ENCODE measurements around the gene HRG. TPM values are rescaled to one million over a fixed set of nuclear protein-coding genes. Genes with fewer than 3 reads are reported as not detected.

HRG gene
- total RNA-seq, 1 experiment from 2014 or later: not detected

GRCh38 chr3:186625600-186626042 lies 40.2 kb upstream of the HRG start:
- POLR2A ChIA-PET (ENCODE audit: low non-redundant PET): no interaction called here
- Histone ChIP-seq H3K36me3 (ENCODE audit: insufficient read depth, low read length, poor library complexity, severe bottlenecking) (no peaks in the 10 kb centered on the region), H3K27me3 (replicated peaks; ENCODE audit: insufficient read depth, low read depth, low read length, poor library complexity) (peaks cover 3% of the 10 kb centered on the region), H3K27ac (ENCODE audit: low read depth, low read length, poor library complexity, severe bottlenecking) (no peak overlapping the region), H3K4me1 (ENCODE audit: insufficient read depth, low read length, poor library complexity, severe bottlenecking) (no peaks in the 10 kb centered on the region), H3K9me3 (ENCODE audit: low read depth, low read length, poor library complexity, severe bottlenecking) (no peaks in the 10 kb centered on the region), H3K4me3 (ENCODE audit: low read depth, low read length, poor library complexity, severe bottlenecking) (no peak overlapping the region)
- DNase-seq (ENCODE audit: low spot score): no peak
- CTCF ChIA-PET: interaction anchor here (2.0 to 2.9 kb wide), 2 partner anchors 9 to 11 kb away, joined by 7 to 9 read pairs; no protein-coding TSS in a partner anchor
- no TSS peak for BruUV-seq (replicated peaks)
- TF ChIP-seq EZH2 (IDR thresholded peaks at IDR 0.05; ENCODE audit: borderline replicate concordance, low read depth, low read length, poor library complexity, severe bottlenecking): no peak
- TF ChIP-seq, protein P1, sequence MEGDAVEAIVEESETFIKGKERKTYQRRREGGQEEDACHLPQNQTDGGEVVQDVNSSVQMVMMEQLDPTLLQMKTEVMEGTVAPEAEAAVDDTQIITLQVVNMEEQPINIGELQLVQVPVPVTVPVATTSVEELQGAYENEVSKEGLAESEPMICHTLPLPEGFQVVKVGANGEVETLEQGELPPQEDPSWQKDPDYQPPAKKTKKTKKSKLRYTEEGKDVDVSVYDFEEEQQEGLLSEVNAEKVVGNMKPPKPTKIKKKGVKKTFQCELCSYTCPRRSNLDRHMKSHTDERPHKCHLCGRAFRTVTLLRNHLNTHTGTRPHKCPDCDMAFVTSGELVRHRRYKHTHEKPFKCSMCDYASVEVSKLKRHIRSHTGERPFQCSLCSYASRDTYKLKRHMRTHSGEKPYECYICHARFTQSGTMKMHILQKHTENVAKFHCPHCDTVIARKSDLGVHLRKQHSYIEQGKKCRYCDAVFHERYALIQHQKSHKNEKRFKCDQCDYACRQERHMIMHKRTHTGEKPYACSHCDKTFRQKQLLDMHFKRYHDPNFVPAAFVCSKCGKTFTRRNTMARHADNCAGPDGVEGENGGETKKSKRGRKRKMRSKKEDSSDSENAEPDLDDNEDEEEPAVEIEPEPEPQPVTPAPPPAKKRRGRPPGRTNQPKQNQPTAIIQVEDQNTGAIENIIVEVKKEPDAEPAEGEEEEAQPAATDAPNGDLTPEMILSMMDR (conservative IDR thresholded peaks at IDR 0.05; ENCODE audit: low read depth, low read length): no peak
- intact Hi-C loops (cut with micrococcal nuclease; ENCODE audit: unreplicated experiment): no loop called here

- H3K4me1 ChIP-seq (ENCODE audit: insufficient read depth, low read length, poor library complexity, severe bottlenecking): no peaks in the 10 kb centered on the region
- no peak overlapping the region for H3K27ac ChIP-seq (ENCODE audit: low read depth, low read length, poor library complexity, severe bottlenecking)
- intact Hi-C loops (cut with micrococcal nuclease; ENCODE audit: unreplicated experiment): no loop called here
- TF ChIP-seq EZH2 (IDR thresholded peaks at IDR 0.05; ENCODE audit: borderline replicate concordance, low read depth, low read length, poor library complexity, severe bottlenecking): no peak
- TF ChIP-seq, protein P1 (conservative IDR thresholded peaks at IDR 0.05; ENCODE audit: low read depth, low read length): no peak
- peaks cover 3% of the 10 kb centered on the region for H3K27me3 ChIP-seq (replicated peaks; ENCODE audit: insufficient read depth, low read depth, low read length, poor library complexity)
- ChIA-PET POLR2A (ENCODE audit: low non-redundant PET) (no interaction called here), CTCF (interaction anchor here (2.9 kb wide), 1 partner anchor 10 kb away, joined by 9 read pairs; no protein-coding TSS in a partner anchor)
- H3K9me3 ChIP-seq (ENCODE audit: low read depth, low read length, poor library complexity, severe bottlenecking): no peaks in the 10 kb centered on the region
- no peak overlapping the region for H3K4me3 ChIP-seq (ENCODE audit: low read depth, low read length, poor library complexity, severe bottlenecking)
- no peaks in the 10 kb centered on the region for H3K36me3 ChIP-seq (ENCODE audit: insufficient read depth, low read length, poor library complexity, severe bottlenecking)
- no peak for DNase-seq (ENCODE audit: low spot score)
- BruUV-seq (replicated peaks): no TSS peak
Measured at GRCh38 chr3:186626254-186626847, 39.5 kb upstream of the HRG start.

DNA sequence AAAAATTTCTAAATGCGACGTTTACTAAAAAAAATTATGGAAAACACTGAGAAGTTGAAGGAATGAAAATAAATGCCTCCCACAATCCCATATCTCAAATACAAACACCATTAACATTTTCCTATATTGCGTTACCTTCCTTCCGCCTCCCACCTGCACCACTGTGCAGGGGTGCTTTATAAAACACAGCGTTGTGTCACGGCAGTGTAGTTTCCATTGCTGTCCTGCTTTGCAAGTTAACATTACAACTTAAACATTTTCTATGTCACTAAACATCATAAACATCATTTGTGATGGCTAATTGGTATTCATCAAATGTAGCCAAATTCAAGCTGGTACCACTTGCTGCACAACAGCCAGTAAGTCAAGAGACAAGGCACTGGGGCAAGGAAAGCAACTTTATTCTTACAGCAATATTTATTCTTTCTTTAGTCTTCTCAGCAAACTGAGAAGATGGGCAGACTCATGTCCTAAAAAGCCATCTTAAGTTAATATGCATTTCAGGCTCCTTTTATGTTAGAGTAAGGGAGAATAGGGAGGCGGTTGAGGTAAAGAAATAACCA lies 37.9 kb upstream of the HRG start:
- no peak for DNase-seq (ENCODE audit: low spot score)
- peaks cover 3% of the 10 kb centered on the region for H3K27me3 ChIP-seq (replicated peaks; ENCODE audit: insufficient read depth, low read depth, low read length, poor library complexity)
- TF ChIP-seq, protein P1 (conservative IDR thresholded peaks at IDR 0.05; ENCODE audit: low read depth, low read length): no peak
- no peak for TF ChIP-seq EZH2 (IDR thresholded peaks at IDR 0.05; ENCODE audit: borderline replicate concordance, low read depth, low read length, poor library complexity, severe bottlenecking)
- no TSS peak for BruUV-seq (replicated peaks)
- no peaks in the 10 kb centered on the region for H3K9me3 ChIP-seq (ENCODE audit: low read depth, low read length, poor library complexity, severe bottlenecking)
- ChIA-PET CTCF (no interaction called here), POLR2A (ENCODE audit: low non-redundant PET) (no interaction called here)
- intact Hi-C loops (cut with micrococcal nuclease; ENCODE audit: unreplicated experiment): no loop called here
- H3K4me1 ChIP-seq (ENCODE audit: insufficient read depth, low read length, poor library complexity, severe bottlenecking): no peaks in the 10 kb centered on the region
- H3K27ac ChIP-seq (ENCODE audit: low read depth, low read length, poor library complexity, severe bottlenecking): no peak overlapping the region
- H3K4me3 ChIP-seq (ENCODE audit: low read depth, low read length, poor library complexity, severe bottlenecking): no peak overlapping the region
- no peaks in the 10 kb centered on the region for H3K36me3 ChIP-seq (ENCODE audit: insufficient read depth, low read length, poor library complexity, severe bottlenecking)
